GM12864 (cell line): ENCODE results near the gene GLI1.
"Not testable (repeated sequence)": the region's sequence is repeated elsewhere in the genome, so short reads cannot be mapped to it uniquely, and the experiment has no call there.

Experiments used
- DNase-seq: peaks from one replicate; pipeline ENCODE4 v3.0.0-alpha.2; 2011; ENCODE audit warnings: low read depth
- H3K4me3 ChIP-seq: 2 replicates; pipeline ENCODE4 v1.5.1; 2011; ENCODE audit warnings: mild to moderate bottlenecking, low read depth, low read length, control low read depth
- TF ChIP-seq, protein P1 (sequence below): IDR thresholded peaks from 2 replicates; pipeline ENCODE4 v1.5.1; 2011; ENCODE audit warnings: low read depth, mild to moderate bottlenecking, moderate library complexity, low read length, control low read depth, inconsistent platforms; ENCODE audit errors: missing control alignments

The GLI1 gene

DNA sequence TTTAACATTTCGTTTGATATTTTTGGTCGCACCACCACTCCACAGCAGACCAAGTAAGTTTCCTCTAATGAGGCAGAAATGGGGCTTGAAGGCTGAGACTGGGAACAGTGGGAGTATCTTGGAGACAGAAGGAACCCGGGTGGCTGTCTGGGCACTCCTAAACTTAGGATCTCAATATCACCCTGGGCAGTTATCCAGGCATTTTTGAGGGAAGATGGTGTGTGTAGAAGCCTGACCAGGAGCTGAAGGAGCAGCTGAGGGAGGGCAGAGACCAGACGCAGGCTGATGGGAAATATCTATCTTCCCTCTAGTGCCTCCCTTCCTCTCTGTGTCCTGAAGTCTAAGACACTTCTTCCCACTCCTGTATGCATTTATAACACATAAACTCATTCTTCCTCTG, 39.0 kb downstream of the GLI1 start:
- TF ChIP-seq, protein P1, sequence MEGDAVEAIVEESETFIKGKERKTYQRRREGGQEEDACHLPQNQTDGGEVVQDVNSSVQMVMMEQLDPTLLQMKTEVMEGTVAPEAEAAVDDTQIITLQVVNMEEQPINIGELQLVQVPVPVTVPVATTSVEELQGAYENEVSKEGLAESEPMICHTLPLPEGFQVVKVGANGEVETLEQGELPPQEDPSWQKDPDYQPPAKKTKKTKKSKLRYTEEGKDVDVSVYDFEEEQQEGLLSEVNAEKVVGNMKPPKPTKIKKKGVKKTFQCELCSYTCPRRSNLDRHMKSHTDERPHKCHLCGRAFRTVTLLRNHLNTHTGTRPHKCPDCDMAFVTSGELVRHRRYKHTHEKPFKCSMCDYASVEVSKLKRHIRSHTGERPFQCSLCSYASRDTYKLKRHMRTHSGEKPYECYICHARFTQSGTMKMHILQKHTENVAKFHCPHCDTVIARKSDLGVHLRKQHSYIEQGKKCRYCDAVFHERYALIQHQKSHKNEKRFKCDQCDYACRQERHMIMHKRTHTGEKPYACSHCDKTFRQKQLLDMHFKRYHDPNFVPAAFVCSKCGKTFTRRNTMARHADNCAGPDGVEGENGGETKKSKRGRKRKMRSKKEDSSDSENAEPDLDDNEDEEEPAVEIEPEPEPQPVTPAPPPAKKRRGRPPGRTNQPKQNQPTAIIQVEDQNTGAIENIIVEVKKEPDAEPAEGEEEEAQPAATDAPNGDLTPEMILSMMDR, result no peak
- no peak for DNase-seq
- H3K4me3 ChIP-seq, result no peak overlapping the region

- no peak overlapping the region for H3K4me3 ChIP-seq
- TF ChIP-seq, protein P1, result no peak
- DNase-seq, result no peak
Measured at GRCh38 chr12:57500213-57500612, 40.6 kb downstream of the GLI1 start.

DNA sequence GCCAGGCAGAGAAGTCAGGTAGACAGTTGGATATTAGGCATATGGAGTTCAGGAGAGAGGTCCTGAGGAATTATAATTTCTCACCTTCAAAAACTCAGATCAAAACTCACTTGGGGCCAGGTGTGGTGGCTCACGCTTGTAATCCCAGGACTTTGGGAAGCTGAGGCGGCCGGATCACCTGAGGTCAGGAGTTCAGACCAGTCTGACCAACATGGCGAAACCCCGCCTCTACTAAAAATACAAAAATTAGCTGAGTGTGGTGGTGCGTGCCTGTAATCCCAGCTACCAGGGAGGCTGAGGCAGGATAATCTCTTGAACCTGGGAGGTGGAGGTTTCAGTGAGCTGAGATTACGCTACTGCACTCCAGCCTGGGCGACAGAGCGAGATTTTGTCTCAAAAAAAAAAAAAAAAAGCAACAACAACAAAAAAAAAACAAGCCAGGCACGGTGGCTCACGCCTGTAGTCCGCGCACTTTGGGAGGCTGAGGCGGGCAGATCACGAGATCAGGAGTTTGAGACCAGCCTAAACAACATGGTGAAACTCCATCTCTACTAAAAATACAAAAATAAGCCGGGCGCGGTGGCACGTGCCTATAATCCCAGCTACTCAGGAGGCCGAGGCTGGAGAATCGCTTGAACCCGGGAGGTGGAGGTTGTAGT, 42.9 kb downstream of the GLI1 start:
- not testable (repeated sequence) for DNase-seq, H3K4me3 ChIP-seq

- not testable (repeated sequence) for H3K4me3 ChIP-seq, DNase-seq
Measured at GRCh38 chr12:57506541-57506940, 47.0 kb downstream of the GLI1 start.

DNA sequence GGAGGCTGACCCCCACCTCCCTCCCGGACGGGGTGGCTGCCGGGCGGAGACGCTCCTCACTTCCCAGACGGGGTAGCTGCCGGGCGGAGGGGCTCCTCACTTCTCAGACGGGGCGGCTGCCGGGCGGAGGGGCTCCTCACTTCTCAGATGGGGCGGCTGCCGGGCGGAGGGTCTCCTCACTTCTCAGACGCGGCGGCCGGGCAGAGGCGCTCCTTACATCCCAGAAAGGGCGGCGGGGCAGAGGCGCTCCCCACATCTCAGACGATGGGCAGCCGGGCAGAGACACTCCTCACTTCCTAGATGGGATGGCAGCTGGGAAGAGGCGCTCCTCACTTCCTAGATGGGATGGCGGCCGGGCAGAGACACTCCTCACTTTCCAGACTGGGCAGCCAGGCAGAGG, 48.2 kb downstream of the GLI1 start:
- not testable (repeated sequence) for H3K4me3 ChIP-seq, DNase-seq

DNA sequence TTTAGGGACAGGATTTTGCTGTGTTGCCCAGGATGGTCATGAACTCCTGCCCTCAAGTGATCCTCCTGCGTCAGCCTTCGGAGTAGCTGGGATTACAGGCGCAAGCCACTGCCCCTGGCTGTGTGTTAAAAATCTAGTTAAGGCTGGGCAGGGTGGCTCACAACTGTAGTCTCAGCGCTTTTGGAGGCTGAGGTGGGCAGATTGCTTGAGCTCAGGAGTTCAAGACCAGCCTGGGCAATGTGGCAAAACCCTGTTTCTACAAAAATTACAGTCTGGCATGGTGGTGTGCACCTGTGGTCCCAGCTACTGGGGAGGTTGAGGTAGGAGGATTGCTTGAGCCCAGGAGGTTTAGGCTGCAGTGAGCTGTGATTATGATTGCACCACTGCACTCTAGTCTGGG, 51.6 kb downstream of the GLI1 start:
- no peak for DNase-seq
- no peak overlapping the region for H3K4me3 ChIP-seq
- TF ChIP-seq, protein P1, result no peak

GRCh38 chr12:57511588-57512325, 52.2 kb downstream of the GLI1 start:
- H3K4me3 ChIP-seq, result no peak overlapping the region
- no peak for DNase-seq
- TF ChIP-seq, protein P1, result no peak

- no peak overlapping the region for H3K4me3 ChIP-seq
- TF ChIP-seq, protein P1, result no peak
Measured at GRCh38 chr12:57512665-57513064, 53.1 kb downstream of the GLI1 start.

More at GRCh38 chr12:57512665-57513064, 53.1 kb downstream of the GLI1 start:
- no peak for DNase-seq
